CD4-positive, alpha-beta T cell treated with Interleukin-2 at 100 ng/mL for 4 hours (primary cell): ENCODE data around the gene LRRC46.

ENCODE experiments used
- DNase-seq: peaks from one replicate; pipeline ENCODE4 v3.0.0-alpha.2; 2020; ENCODE audit warnings: low spot score

LRRC46 gene

GRCh38 chr17:47830396-47831002 is 971 bp upstream of the LRRC46 start:
- no peak for DNase-seq

GRCh38 chr17:47831934-47832327 is 461 bp downstream of the LRRC46 start:
- no peak for DNase-seq

GRCh38 chr17:47834756-47835155 is 3.3 kb downstream of the LRRC46 start:
- DNase-seq: no peak

GRCh38 chr17:47836601-47837000 is 5.1 kb downstream of the LRRC46 start:
- DNase-seq: no peak

- no peak for DNase-seq
Measured at GRCh38 chr17:47837401-47838039, 6.0 kb downstream of the LRRC46 start.

GRCh38 chr17:47838636-47839035 is 7.2 kb downstream of the LRRC46 start:
- no peak for DNase-seq

GRCh38 chr17:47839071-47839470 is 7.6 kb downstream of the LRRC46 start:
- no peak for DNase-seq

- DNase-seq: no peak
Measured at GRCh38 chr17:47840001-47840741, 8.7 kb downstream of the LRRC46 start.

- peak; percentile 90 for DNase-seq
Measured at GRCh38 chr17:47840742-47841487, 9.4 kb downstream of the LRRC46 start, which contains the start of gene SCRN2. Gene SCRN2 (minus strand): TSS chr17:47841273. CDS start chr17:47840843, 430 bp downstream.

- DNase-seq: no peak
Measured at GRCh38 chr17:47841488-47842291, 10.2 kb downstream of the LRRC46 start.

- no peak for DNase-seq
Measured at GRCh38 chr17:47843391-47843730, 11.9 kb downstream of the LRRC46 start.

- DNase-seq: no peak
Measured at GRCh38 chr17:47844227-47844626, 12.8 kb downstream of the LRRC46 start.

- DNase-seq: no peak
Measured at GRCh38 chr17:47844814-47845715, 13.6 kb downstream of the LRRC46 start.

GRCh38 chr17:47845716-47846075 is 14.2 kb downstream of the LRRC46 start:
- DNase-seq: no peak

GRCh38 chr17:47846716-47847340 is 15.4 kb downstream of the LRRC46 start:
- DNase-seq: no peak

- peak; percentile 29 for DNase-seq
Measured at GRCh38 chr17:47847341-47848197, 16.1 kb downstream of the LRRC46 start.

- DNase-seq: no peak
Measured at GRCh38 chr17:47848198-47848513, 16.7 kb downstream of the LRRC46 start.

GRCh38 chr17:47850373-47850691 is 18.9 kb downstream of the LRRC46 start:
- DNase-seq: no peak

GRCh38 chr17:47850692-47851573 is 19.5 kb downstream of the LRRC46 start, which contains the start of gene SP6:
Gene SP6 (minus strand): TSS chr17:47851163. CDS start chr17:47848429, 2,734 bp downstream.
- peak; percentile 72 for DNase-seq
